GM13976 (cell line): Measurements from ENCODE around the gene CREM.

ENCODE experiments used
- DNase-seq: peaks from one replicate; pipeline ENCODE4 v3.0.0; 2012; ENCODE audit warnings: low spot score
- CTCF ChIP-seq: IDR thresholded peaks from 2 replicates; pipeline ENCODE4 v1.5.1; 2012; ENCODE audit warnings: borderline replicate concordance, mild to moderate bottlenecking; ENCODE audit not compliant: insufficient read depth; ENCODE audit errors: extremely low read depth, missing control alignments, control extremely low read depth
- in situ Hi-C: fragments of 300-500 bp; cut with MboI; formaldehyde crosslinking; loops from one replicate; pipeline ENCODE4 v1.12.0; 2022; ENCODE audit warnings: low sequenced_read_pairs, mixed read lengths, inconsistent platforms; ENCODE audit not compliant: unreplicated experiment

Gene CREM

GRCh38 chr10:35194471-35194870 is 67.8 kb downstream of the CREM start:
- in situ Hi-C loops: no loop called here
- TF ChIP-seq CTCF: no peak
- no peak for DNase-seq

DNA sequence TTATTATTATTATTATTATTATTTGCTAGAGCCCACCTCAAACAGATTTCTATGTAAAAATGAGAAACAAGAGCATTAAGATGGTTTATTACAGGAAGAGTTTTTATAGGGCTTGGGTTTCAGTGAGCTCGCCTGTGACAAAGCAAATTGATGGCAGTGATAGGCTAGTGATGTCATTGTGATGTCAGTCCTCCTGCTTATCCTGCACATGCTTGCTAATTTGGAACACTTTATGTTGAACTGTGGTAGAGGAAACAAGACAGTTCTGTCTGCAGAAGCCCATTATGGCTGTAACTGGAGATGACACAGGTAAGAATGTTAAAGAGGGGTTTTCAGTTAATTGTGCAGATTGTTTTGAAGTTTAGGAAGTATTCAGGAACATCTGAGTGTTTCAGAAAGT is 68.3 kb downstream of the CREM start:
- DNase-seq: no peak
- in situ Hi-C loops: no loop called here
- TF ChIP-seq CTCF: no peak

DNA sequence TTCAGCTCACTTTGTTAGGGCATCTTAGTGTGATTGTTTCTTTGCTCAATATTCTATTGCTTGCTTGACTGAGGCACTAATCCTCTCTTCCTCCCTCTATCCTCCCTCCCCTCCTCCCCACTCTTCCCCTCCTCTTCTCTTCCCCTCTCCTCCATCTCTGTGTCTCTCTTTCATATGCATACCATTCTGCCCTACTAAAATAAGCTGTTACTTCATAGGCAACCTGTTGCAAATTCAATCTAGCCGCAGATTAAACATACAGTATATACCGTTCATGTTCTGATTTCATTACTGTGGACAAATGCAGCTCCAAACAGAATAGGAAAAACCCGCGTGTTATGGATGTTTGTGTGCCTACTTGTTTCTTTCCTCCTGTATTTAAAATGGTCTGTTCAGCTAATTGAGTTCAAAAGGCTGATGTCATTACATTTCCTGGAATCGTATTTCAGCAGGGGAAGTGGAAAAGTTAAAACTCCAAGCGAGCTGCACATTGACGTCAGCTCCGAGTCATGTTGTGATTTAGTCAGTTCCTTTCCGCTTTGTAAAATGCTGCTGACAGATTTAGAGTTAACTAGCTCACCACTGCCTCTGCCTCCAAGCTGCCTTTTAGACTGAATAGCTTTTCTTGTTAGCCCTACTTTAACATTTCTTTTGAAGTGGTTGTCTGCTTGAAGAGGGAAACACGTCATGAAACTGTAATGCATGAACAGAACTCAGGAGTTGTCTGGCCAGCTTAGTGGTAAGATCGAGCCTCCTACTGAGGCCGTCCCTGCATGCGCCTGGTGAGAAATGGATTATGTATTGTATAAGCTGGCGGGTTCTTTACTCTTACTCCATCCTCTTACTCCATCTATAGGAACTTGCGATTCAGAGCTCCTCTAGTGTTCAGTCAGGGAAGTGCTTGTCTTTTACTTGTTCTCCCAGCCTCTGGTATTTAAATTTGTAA is 69.0 kb downstream of the CREM start:
- DNase-seq: peak; percentile 74
- in situ Hi-C loops: no loop called here
- peak; percentile 68 for TF ChIP-seq CTCF

GRCh38 chr10:35200487-35200886 is 73.8 kb downstream of the CREM start:
- in situ Hi-C loops: loop anchor here (25.0 kb wide), 1 partner anchor 538 kb away; no protein-coding TSS in a partner anchor

DNA sequence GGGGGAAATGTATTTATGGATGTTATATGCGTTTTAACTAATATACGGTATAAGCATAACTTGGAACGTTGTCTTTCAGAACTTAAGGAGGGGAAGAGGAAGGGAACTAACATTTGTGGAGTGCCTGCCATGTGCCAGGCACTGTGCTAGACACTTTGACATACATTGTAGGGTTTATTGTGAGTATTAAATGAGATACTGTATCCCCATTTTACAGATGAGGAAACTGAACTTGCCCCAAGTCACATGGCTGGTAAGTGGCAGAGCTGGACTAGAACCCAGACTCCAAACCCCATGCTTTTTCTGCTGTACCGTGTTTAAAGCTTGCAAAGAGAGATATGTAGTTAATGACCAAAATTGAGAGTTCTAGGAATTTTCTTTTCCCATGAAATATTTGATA is 74.6 kb downstream of the CREM start:
- in situ Hi-C loops: loop anchor here (25.0 kb wide), 1 partner anchor 539 kb away; no protein-coding TSS in a partner anchor
- no peak for TF ChIP-seq CTCF

More at GRCh38 chr10:35200487-35200886, 73.8 kb downstream of the CREM start:
- no peak for TF ChIP-seq CTCF
- no peak for DNase-seq

DNA sequence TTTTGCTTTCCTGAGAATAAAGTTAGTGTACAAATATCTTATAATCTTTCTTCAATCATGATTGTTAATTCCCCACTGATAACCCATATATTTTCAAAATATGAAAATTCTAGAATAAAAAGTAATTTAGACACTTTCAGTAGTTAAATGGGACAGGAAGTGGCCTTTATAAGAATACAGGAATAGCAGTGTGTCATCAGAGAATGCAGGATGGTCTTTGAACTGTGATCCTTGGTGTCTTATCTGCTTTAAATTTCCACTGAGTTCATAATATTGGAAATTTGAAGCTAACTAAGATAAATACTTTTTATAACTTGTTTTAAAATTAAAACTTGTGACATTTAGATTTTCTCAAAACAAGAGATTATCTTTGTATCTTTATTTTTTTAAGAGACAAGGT is 75.4 kb downstream of the CREM start:
- no peak for DNase-seq
- in situ Hi-C loops: loop anchor here (25.0 kb wide), 1 partner anchor 540 kb away; no protein-coding TSS in a partner anchor
- no peak for TF ChIP-seq CTCF

More for the DNA sequence above, 74.6 kb downstream of the CREM start:
- DNase-seq: no peak
